Measurements from ENCODE around the gene SLC6A6. TPM values are rescaled to one million over a fixed set of nuclear protein-coding genes. Genes with fewer than 3 reads are reported as not detected.

The SLC6A6 gene
- total and polyA plus RNA-seq, 4 donors = 0.92 to 7.2 (median 2.9) TPM

DNA sequence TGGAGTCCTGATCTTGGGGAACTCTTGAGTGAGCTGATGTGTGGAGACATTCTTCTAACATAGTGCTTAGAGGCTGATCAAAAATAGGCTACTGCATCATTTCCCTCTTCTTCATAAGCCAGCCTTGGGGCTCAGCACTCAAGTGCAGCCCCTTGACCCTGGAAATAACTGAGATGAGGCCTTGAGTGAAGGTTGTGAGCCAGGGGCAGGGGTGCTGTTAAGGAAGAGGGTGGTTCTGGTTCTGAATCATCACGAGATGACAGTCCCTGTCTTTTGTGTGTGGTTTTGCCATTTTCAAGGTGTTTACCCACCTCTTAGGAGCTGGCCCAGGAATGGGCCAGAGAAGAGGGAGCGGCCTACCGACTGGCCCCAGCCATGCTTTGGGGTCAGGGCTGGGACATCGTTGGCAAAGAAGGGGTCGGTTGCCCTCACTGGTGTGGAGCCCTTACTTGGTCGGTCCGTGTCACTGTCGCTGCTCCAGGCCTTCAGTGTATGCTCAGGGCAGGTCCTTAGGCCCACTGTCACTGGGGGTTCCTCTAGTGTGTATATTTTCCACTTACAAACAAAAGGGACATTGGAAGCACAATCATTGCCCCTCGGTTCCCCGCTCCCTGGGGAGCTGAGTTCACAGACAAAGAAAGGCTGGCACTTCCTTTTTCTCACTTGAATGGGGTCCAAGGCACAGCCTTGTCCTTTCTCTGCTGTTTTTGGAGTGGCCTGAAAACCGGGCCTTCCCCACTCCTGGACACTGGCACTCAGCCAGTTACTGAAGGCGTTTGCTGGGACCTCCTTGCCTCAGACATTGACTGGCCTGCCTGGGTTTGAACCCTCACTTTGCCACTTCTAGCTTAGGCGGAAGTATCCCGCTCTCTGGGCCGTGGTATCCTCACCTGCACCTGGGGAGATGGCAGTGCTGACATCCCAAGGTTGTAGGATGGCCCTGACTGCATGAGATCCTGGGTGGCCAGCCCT, 46.6 kb downstream of the SLC6A6 start:
- Histone ChIP-seq H3K27ac (ENCODE audit: low read depth in 1 of 2, low read length in 2 of 2) (no peak overlapping the region), H3K27me3 (ENCODE audit: control insufficient read depth in 4 of 4, insufficient read depth in 4 of 4, low read length in 3 of 4) (peaks cover 0 to 2% (median 0%) of the 10 kb centered on the region in 4 donors), H3K9ac (ENCODE audit: low read depth in 1 of 2, low read length in 2 of 2) (no peak overlapping the region), H3K36me3 (ENCODE audit: control insufficient read depth in 4 of 4, insufficient read depth in 3 of 4, low read depth in 1 of 4, low read length in 3 of 4) (peaks cover 0 to 5% (median 0%) of the 10 kb centered on the region in 4 donors), H3K4me1 (ENCODE audit: control insufficient read depth in 4 of 4, insufficient read depth in 4 of 4, low read length in 3 of 4) (no peaks in the 10 kb centered on the region), H3K9me3 (ENCODE audit: control insufficient read depth in 4 of 4, low read length in 3 of 4) (no peaks in the 10 kb centered on the region), H3K4me3 (ENCODE audit: low read depth in 1 of 3, low read length in 3 of 3) (no peak overlapping the region)
- 92% methylated on average over 15 of the region's 15 CpGs for WGBS
- no peak for TF ChIP-seq EGR1 (IDR thresholded peaks at IDR 0.05; ENCODE audit: low read depth in 2 of 2)
- TF ChIP-seq FOXA1 (IDR thresholded peaks at IDR 0.05) = no peak
- TF ChIP-seq, protein P1, sequence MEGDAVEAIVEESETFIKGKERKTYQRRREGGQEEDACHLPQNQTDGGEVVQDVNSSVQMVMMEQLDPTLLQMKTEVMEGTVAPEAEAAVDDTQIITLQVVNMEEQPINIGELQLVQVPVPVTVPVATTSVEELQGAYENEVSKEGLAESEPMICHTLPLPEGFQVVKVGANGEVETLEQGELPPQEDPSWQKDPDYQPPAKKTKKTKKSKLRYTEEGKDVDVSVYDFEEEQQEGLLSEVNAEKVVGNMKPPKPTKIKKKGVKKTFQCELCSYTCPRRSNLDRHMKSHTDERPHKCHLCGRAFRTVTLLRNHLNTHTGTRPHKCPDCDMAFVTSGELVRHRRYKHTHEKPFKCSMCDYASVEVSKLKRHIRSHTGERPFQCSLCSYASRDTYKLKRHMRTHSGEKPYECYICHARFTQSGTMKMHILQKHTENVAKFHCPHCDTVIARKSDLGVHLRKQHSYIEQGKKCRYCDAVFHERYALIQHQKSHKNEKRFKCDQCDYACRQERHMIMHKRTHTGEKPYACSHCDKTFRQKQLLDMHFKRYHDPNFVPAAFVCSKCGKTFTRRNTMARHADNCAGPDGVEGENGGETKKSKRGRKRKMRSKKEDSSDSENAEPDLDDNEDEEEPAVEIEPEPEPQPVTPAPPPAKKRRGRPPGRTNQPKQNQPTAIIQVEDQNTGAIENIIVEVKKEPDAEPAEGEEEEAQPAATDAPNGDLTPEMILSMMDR (IDR thresholded peaks at IDR 0.05; ENCODE audit: low read depth, low read length, missing input control) = no peak
- TF ChIP-seq TAF1 (conservative IDR thresholded peaks at IDR 0.05) = no peak
- no peak for TF ChIP-seq SP1 (IDR thresholded peaks at IDR 0.05)
- TF ChIP-seq, protein P2, sequence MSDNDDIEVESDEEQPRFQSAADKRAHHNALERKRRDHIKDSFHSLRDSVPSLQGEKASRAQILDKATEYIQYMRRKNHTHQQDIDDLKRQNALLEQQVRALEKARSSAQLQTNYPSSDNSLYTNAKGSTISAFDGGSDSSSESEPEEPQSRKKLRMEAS (IDR thresholded peaks at IDR 0.05) = no peak
- no peak for TF ChIP-seq FOXA2 (IDR thresholded peaks at IDR 0.05)
- no peak for TF ChIP-seq JUND (IDR thresholded peaks at IDR 0.05)
- TF ChIP-seq HNF4G (IDR thresholded peaks at IDR 0.05) = no peak
- no peak for TF ChIP-seq HNF4A (conservative IDR thresholded peaks at IDR 0.05)
- TF ChIP-seq, protein P3, sequence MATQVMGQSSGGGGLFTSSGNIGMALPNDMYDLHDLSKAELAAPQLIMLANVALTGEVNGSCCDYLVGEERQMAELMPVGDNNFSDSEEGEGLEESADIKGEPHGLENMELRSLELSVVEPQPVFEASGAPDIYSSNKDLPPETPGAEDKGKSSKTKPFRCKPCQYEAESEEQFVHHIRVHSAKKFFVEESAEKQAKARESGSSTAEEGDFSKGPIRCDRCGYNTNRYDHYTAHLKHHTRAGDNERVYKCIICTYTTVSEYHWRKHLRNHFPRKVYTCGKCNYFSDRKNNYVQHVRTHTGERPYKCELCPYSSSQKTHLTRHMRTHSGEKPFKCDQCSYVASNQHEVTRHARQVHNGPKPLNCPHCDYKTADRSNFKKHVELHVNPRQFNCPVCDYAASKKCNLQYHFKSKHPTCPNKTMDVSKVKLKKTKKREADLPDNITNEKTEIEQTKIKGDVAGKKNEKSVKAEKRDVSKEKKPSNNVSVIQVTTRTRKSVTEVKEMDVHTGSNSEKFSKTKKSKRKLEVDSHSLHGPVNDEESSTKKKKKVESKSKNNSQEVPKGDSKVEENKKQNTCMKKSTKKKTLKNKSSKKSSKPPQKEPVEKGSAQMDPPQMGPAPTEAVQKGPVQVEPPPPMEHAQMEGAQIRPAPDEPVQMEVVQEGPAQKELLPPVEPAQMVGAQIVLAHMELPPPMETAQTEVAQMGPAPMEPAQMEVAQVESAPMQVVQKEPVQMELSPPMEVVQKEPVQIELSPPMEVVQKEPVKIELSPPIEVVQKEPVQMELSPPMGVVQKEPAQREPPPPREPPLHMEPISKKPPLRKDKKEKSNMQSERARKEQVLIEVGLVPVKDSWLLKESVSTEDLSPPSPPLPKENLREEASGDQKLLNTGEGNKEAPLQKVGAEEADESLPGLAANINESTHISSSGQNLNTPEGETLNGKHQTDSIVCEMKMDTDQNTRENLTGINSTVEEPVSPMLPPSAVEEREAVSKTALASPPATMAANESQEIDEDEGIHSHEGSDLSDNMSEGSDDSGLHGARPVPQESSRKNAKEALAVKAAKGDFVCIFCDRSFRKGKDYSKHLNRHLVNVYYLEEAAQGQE (IDR thresholded peaks at IDR 0.05) = no peak
- no peak for TF ChIP-seq GABPA (IDR thresholded peaks at IDR 0.05 in 1 of 2, conservative IDR thresholded peaks at IDR 0.05 in 1 of 2)
- TF ChIP-seq, protein P4, sequence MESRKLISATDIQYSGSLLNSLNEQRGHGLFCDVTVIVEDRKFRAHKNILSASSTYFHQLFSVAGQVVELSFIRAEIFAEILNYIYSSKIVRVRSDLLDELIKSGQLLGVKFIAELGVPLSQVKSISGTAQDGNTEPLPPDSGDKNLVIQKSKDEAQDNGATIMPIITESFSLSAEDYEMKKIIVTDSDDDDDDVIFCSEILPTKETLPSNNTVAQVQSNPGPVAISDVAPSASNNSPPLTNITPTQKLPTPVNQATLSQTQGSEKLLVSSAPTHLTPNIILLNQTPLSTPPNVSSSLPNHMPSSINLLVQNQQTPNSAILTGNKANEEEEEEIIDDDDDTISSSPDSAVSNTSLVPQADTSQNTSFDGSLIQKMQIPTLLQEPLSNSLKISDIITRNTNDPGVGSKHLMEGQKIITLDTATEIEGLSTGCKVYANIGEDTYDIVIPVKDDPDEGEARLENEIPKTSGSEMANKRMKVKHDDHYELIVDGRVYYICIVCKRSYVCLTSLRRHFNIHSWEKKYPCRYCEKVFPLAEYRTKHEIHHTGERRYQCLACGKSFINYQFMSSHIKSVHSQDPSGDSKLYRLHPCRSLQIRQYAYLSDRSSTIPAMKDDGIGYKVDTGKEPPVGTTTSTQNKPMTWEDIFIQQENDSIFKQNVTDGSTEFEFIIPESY (IDR thresholded peaks at IDR 0.05) = no peak
- TF ChIP-seq RXRA (IDR thresholded peaks at IDR 0.05) = no peak
- TF ChIP-seq YY1 (IDR thresholded peaks at IDR 0.05) = no peak
- DNase-seq (ENCODE audit: low spot score) = no peak

Measured in liver (tissue), 9 donors.